HG02588 (cell line): ENCODE measurements around the gene TBC1D22A.

Experiments
- ATAC-seq: cut with Tn5 transposase; IDR thresholded peaks from one replicate; pipeline ENCODE4 v1.9.1; 2021; ENCODE audit warnings: mild to moderate bottlenecking, moderate library complexity; ENCODE audit not compliant: unreplicated experiment

TBC1D22A gene

GRCh38 chr22:47051441-47052071, 289.1 kb downstream of the TBC1D22A start:
- ATAC-seq = no peak

- ATAC-seq = no peak
Measured at GRCh38 chr22:47052236-47053012, 290.0 kb downstream of the TBC1D22A start.

- no peak for ATAC-seq
Measured at GRCh38 chr22:47053013-47053725, 290.7 kb downstream of the TBC1D22A start.

DNA sequence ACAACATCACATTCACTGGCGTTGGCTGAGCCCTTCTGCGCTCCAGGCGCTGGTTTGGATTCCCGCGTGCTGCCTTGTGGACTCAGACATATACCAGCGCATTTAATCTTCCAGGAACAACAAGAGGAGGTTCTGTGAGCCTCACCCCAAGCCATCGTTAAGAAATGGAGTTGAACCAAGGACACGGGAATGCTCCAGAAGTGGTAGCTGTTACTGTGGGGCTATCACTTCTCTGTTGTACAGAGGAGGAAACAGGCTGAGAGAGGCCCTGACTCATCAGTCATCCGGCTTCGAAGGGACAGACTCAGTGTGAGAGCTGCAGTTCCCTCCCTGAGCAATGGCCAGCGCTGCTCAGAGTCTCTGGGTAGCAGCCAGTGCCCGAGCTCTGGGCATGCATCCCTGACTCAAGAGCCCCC, 291.3 kb downstream of the TBC1D22A start:
- ATAC-seq = no peak

GRCh38 chr22:47054231-47055072, 292.0 kb downstream of the TBC1D22A start:
- ATAC-seq = no peak

DNA sequence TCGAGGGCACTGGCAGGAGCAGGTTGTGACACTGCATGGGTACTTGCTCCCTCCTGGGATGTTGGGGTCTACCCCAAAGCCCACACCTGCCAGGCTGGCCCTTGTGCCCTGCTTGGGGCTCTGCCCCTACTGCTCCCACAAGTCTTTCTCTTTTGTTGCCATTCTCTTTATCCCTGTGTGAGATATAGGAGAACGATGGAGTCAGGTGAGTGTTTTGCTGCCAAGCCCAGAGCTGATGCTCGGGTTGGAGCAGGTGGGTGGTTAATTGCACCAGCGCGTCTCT, 292.6 kb downstream of the TBC1D22A start:
- no peak for ATAC-seq

GRCh38 chr22:47055461-47055860, 293.0 kb downstream of the TBC1D22A start:
- ATAC-seq = no peak

DNA sequence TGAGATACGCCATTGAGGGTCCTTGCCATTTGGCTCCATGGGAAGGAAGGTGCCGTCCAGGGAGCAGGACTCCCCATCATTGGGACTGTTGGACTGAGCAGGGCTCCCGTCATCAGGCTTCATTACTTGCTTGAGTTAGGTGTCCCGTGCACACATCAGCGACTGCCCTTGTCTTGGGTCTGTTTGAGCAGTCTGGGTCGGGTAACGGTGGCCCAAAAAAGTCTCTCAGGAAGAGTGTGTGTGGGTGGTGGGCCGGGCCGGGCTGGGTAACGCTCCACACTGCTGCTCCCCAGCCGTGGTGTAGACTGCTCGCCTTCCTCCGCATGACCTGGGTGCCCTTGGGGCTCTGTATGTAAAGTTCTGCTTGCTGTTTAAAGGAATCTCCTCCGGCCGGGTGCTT, 293.5 kb downstream of the TBC1D22A start:
- ATAC-seq = no peak

DNA sequence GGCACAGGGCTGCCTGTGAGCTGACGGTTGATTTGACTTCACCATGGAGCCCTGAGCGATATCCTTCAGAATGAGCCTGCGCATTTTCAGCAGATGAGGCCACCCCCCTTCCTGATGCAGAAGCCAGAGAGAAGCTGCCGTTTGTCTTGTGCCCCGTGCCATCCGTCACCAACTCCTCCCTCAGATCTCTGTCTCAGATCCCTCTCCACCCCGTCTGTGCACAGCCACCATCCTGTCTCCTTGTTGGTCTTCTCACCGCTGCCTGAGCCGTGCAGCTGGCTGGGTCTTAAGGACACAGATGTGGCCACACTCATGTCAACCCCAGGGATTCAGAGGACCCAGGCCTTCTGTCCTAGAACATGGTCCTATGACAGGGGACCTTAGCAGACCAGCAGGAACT, 293.9 kb downstream of the TBC1D22A start:
- no peak for ATAC-seq

GRCh38 chr22:47056776-47057470, 294.5 kb downstream of the TBC1D22A start:
- ATAC-seq = no peak

- no peak for ATAC-seq
Measured at GRCh38 chr22:47057916-47058585, 295.6 kb downstream of the TBC1D22A start.

- no peak for ATAC-seq
Measured at GRCh38 chr22:47059076-47059475, 296.6 kb downstream of the TBC1D22A start.

- ATAC-seq = no peak
Measured at GRCh38 chr22:47059701-47060161, 297.3 kb downstream of the TBC1D22A start.

- no peak for ATAC-seq
Measured at GRCh38 chr22:47060718-47061117, 298.3 kb downstream of the TBC1D22A start.

DNA sequence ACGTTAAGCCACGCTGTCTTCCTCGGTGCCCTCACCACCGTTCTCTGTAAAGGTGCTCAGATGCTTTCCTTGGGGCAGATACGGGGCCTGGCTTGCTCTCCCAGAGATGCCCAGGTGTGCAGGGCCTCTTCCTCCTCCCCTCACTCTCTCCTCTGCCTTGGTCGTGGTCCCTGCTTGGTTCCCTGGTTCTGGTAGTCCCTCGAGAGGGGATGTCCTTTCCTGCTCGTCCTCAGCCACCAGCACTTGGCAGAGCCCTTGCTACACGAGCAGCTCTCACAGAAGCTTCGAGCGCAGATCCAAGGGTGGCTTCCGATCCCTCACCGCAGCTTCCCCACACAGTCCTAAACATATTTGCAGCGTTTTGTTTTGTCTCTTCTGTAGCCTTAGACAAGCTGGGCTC, 298.8 kb downstream of the TBC1D22A start:
- ATAC-seq = no peak

- ATAC-seq = no peak
Measured at GRCh38 chr22:47062126-47062525, 299.7 kb downstream of the TBC1D22A start.

- no peak for ATAC-seq
Measured at GRCh38 chr22:47063071-47063509, 300.6 kb downstream of the TBC1D22A start.

DNA sequence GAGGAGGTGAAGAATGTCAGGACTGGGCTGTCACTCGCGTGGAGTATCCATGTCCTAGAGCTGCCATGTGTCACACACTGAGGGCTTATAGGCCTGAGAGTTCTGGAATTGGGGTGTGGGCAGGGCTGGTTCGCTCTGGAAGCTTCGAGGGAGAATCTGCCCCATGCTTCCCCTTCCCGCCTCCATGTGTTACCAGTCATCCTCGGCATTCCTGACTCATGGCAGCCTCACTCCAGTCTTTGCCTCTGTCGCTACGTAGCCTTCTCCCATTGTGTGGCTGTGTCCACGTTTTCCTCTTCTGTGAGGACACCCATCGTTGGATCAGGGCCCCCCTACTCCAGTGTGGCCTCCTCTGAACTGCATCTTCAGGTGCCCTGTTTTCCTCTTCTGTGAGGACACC, 301.2 kb downstream of the TBC1D22A start:
- ATAC-seq = no peak

GRCh38 chr22:47064016-47064415, 301.6 kb downstream of the TBC1D22A start:
- no peak for ATAC-seq

- no peak for ATAC-seq
Measured at GRCh38 chr22:47064416-47064815, 302.0 kb downstream of the TBC1D22A start.
